Activated T-helper 2 cell treated with anti-CD3 and anti-CD28 coated beads, Interferon-gamma antibody, Interleukin-2, Interleukin-4, amounts not matched to agents 10 μg/mL and 5 μg/mL and 100 μg/mL, durations not matched to agents 14 hours and 24 hours and 36 hours (primary cell): Measurements from ENCODE around the gene TWF1. TPM values are rescaled to one million over a fixed set of nuclear protein-coding genes. Genes with fewer than 3 reads are reported as not detected.
"Not testable (repeated sequence)": the region's sequence is repeated elsewhere in the genome, so short reads cannot be mapped to it uniquely, and the experiment has no call there.

ENCODE experiments used
- DNase-seq: peaks from one replicate; pipeline ENCODE4 v3.0.0; 2021; ENCODE audit warnings: low spot score
- H3K27ac Mint-ChIP-seq: one replicate; pipeline ENCODE4 v1.8.0; 2021; ENCODE audit warnings: mixed read lengths
- H3K27me3 Mint-ChIP-seq: one replicate; pipeline ENCODE4 v1.8.0; 2021; ENCODE audit warnings: low read depth, mixed read lengths
- H3K36me3 Mint-ChIP-seq: one replicate; pipeline ENCODE4 v1.8.0; 2021; ENCODE audit warnings: low read depth, mixed read lengths
- H3K4me1 Mint-ChIP-seq: one replicate; pipeline ENCODE4 v1.8.0; 2021; ENCODE audit warnings: low read depth, mixed read lengths
- H3K4me3 Mint-ChIP-seq: one replicate; pipeline ENCODE4 v1.8.0; 2021; ENCODE audit warnings: low read depth, mild to moderate bottlenecking, moderate library complexity, mixed read lengths
- H3K9me3 Mint-ChIP-seq: one replicate; pipeline ENCODE4 v1.8.0; 2021; ENCODE audit warnings: mixed read lengths
- intact Hi-C: fragments of 100-400 bp; cut with micrococcal nuclease; formaldehyde crosslinking; loops from one replicate; pipeline ENCODE4 v1.15.1; 2023
- total RNA-seq: library from RNA; stranded (reverse); gene quantifications from 2 replicates; pipeline ENCODE4 v1.2.3, GENCODE V29; 2022

The TWF1 gene
- total RNA-seq, 1 donor from 2014 or later: 22.3 TPM

- Mint-ChIP-seq H3K27me3 (no peaks in the 10 kb centered on the region), H3K4me3 (no peak overlapping the region), H3K36me3 (peaks cover 68% of the 10 kb centered on the region), H3K9me3 (peaks cover 9% of the 10 kb centered on the region), H3K27ac (no peak overlapping the region), H3K4me1 (peaks cover 37% of the 10 kb centered on the region)
- intact Hi-C loops: no loop called here
- no peak for DNase-seq
These were observed 52.1 kb downstream of the TWF1 start for GRCh38 chr12:43754015-43754414.

- H3K27ac Mint-ChIP-seq, H3K9me3 Mint-ChIP-seq, DNase-seq, H3K27me3 Mint-ChIP-seq, H3K4me3 Mint-ChIP-seq, intact Hi-C loops: not testable (repeated sequence)
- Mint-ChIP-seq H3K4me1 (peaks cover 23% of the 10 kb centered on the region), H3K36me3 (peaks cover 65% of the 10 kb centered on the region)
These were observed 54.8 kb downstream of the TWF1 start for GRCh38 chr12:43751360-43751759.

DNA sequence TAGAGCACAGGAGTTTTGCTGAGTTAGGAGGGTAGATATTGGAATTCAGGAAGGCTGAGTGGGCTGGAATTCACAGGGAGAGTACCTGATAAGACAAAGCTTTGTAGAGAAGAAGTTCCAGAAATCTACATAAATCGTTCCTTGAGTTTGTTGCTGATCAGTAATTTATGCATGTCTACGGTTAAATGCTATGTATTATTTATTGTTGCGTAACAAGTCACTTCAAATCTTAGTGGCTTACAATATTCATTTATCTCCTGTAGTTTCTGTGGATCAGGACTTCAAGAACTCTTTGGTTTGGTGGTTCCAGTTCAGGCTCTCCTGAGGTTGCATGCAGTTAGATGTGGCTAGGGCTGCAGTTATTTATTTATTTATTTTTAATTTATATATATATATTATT lies 55.3 kb downstream of the TWF1 start:
- Mint-ChIP-seq H3K4me1 (peaks cover 19% of the 10 kb centered on the region), H3K36me3 (peaks cover 64% of the 10 kb centered on the region), H3K27me3 (no peaks in the 10 kb centered on the region), H3K9me3 (peaks cover 9% of the 10 kb centered on the region), H3K4me3 (no peak overlapping the region), H3K27ac (no peak overlapping the region)
- DNase-seq: no peak
- intact Hi-C loops: no loop called here

DNA sequence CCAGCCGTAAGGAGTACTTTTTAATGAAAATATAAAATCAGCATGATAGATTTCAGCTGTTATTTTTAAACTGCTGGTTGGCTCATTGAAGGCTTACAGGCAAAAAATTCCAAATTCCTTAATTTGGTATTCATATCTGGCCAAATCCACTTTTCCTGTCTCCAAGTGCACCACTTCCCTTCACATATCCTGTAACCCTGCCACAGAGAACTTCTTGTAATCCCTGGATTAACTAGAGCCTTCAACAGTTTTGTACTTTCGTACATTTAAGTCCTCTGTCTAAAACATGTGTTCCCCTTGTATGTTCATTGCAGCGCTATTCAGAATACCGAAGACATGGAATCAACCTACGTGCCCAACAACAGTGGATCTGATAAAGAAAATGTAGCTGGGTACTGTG lies 57.1 kb downstream of the TWF1 start:
- DNase-seq: no peak
- peaks cover 5% of the 10 kb centered on the region for H3K9me3 Mint-ChIP-seq
- intact Hi-C loops: no loop called here
- no peak overlapping the region for H3K27ac Mint-ChIP-seq
- peaks cover 11% of the 10 kb centered on the region for H3K4me1 Mint-ChIP-seq
- no peaks in the 10 kb centered on the region for H3K27me3 Mint-ChIP-seq
- H3K36me3 Mint-ChIP-seq: peaks cover 62% of the 10 kb centered on the region
- H3K4me3 Mint-ChIP-seq: no peak overlapping the region

GRCh38 chr12:43744826-43745225 lies 61.3 kb downstream of the TWF1 start:
- Mint-ChIP-seq H3K4me3 (no peak overlapping the region), H3K36me3 (peaks cover 50% of the 10 kb centered on the region), H3K27me3 (no peaks in the 10 kb centered on the region), H3K27ac (no peak overlapping the region), H3K9me3 (no peaks in the 10 kb centered on the region), H3K4me1 (peaks cover 3% of the 10 kb centered on the region)
- intact Hi-C loops: no loop called here
- no peak for DNase-seq

Other genes with a start within 250 kb of the TWF1 start
- 22.8 and 24.4 TPM in 2 replicates for gene PUS7L, start 47.5 kb downstream of the TWF1 start, total RNA-seq
- gene IRAK4, start 47.4 kb downstream of the TWF1 start, total RNA-seq: 26.5 and 28.5 TPM in 2 replicates
- gene TMEM117, start 29.8 kb upstream of the TWF1 start, total RNA-seq: 1.0 and 1.3 TPM in 2 replicates